ENCODE results near the gene RAD51B. TPM values are rescaled to one million over a fixed set of nuclear protein-coding genes. Genes with fewer than 3 reads are reported as not detected.

RAD51B gene
- total and polyA plus RNA-seq, 2 of the 13 experiments (the other 11 are each of a cell fraction or from before 2014, with no cell fraction given): 7.0 to 9.5 TPM

DNA sequence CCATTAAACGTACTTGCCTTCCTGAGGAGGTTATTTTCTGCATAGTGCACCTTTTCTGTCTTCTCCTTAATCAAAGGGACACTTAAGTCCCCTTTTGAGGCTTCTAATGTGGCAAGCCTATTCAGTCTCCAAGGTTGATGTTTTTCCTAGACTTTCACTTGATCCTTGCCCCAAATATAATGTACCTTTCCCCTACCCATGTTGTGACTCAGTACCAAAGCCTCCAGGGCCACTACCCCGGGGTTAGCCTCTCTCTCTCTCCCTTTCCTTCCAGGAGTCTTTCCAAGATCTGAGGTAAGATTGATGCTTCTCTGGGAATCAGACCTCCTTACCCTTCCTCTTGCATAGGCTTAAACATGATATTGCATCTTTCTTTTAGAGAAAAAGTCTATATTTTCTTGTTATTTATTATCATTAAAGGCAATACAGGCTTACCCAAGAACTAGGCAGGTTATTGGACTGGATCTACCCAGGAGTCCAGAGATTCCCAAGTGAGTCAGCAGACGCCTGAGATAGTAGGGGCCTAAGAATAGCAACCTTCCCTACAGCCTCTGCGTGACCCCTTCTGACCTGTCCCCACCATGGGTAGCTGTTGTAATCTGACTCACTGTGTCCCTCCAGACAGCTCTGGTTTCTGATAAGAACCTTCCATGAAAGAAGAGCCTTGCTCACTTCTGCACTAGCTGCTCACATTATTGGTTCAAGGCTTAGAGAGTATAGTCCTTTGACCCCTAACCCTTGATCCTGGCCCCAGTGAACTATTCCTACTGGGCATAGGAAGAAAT lies 800.4 kb downstream of the RAD51B start (continued):
- TF ChIP-seq, protein P1, sequence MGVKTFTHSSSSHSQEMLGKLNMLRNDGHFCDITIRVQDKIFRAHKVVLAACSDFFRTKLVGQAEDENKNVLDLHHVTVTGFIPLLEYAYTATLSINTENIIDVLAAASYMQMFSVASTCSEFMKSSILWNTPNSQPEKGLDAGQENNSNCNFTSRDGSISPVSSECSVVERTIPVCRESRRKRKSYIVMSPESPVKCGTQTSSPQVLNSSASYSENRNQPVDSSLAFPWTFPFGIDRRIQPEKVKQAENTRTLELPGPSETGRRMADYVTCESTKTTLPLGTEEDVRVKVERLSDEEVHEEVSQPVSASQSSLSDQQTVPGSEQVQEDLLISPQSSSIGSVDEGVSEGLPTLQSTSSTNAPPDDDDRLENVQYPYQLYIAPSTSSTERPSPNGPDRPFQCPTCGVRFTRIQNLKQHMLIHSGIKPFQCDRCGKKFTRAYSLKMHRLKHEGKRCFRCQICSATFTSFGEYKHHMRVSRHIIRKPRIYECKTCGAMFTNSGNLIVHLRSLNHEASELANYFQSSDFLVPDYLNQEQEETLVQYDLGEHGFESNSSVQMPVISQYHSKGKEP (CRISPR knock-in tag; IDR thresholded peaks at IDR 0.05): no peak
- no peak for TF ChIP-seq ZSCAN30 (CRISPR knock-in tag; IDR thresholded peaks at IDR 0.05)
- no peak for TF ChIP-seq SMAD1 (CRISPR knock-in tag; IDR thresholded peaks at IDR 0.05; ENCODE audit: borderline replicate concordance, low read depth)
- peak; percentile 61; the same call in 1 of the 2 replicates for TF ChIP-seq BCL6 (CRISPR knock-in tag; IDR thresholded peaks at IDR 0.05)
- no peak for TF ChIP-seq ZFP41 (CRISPR knock-in tag; IDR thresholded peaks at IDR 0.05; ENCODE audit: borderline replicate concordance)
- no peak for TF ChIP-seq ZNF205 (CRISPR knock-in tag; IDR thresholded peaks at IDR 0.05)
- TF ChIP-seq NKX3-1 (CRISPR knock-in tag; IDR thresholded peaks at IDR 0.05): no peak
- TF ChIP-seq SP4 (CRISPR knock-in tag; IDR thresholded peaks at IDR 0.05): no peak
- TF ChIP-seq THAP11 (CRISPR knock-in tag; IDR thresholded peaks at IDR 0.05): no peak
- TF ChIP-seq GATA4 (IDR thresholded peaks at IDR 0.05; ENCODE audit: borderline replicate concordance, low read depth): no peak
- no peak for TF ChIP-seq SP1 (IDR thresholded peaks at IDR 0.05)
- no peak for TF ChIP-seq SP1 (CRISPR knock-in tag; IDR thresholded peaks at IDR 0.05)
- TF ChIP-seq HNRNPK (IDR thresholded peaks at IDR 0.05; ENCODE audit: low read depth, low read length, poor library complexity, severe bottlenecking): no peak
- TF ChIP-seq, protein P2, sequence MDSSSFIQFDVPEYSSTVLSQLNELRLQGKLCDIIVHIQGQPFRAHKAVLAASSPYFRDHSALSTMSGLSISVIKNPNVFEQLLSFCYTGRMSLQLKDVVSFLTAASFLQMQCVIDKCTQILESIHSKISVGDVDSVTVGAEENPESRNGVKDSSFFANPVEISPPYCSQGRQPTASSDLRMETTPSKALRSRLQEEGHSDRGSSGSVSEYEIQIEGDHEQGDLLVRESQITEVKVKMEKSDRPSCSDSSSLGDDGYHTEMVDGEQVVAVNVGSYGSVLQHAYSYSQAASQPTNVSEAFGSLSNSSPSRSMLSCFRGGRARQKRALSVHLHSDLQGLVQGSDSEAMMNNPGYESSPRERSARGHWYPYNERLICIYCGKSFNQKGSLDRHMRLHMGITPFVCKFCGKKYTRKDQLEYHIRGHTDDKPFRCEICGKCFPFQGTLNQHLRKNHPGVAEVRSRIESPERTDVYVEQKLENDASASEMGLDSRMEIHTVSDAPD (CRISPR knock-in tag; IDR thresholded peaks at IDR 0.05): no peak
- TF ChIP-seq ZNF782 (CRISPR knock-in tag; IDR thresholded peaks at IDR 0.05; ENCODE audit: borderline replicate concordance): no peak
- no peak for TF ChIP-seq ZNF253 (CRISPR knock-in tag; IDR thresholded peaks at IDR 0.05; ENCODE audit: borderline replicate concordance)
- TF ChIP-seq ZBTB38 (CRISPR knock-in tag; IDR thresholded peaks at IDR 0.05): no peak
- TF ChIP-seq JUND (CRISPR knock-in tag; IDR thresholded peaks at IDR 0.05): no peak
- no peak for TF ChIP-seq CBFB (CRISPR knock-in tag; IDR thresholded peaks at IDR 0.05)
- TF ChIP-seq HNF4A (CRISPR knock-in tag; IDR thresholded peaks at IDR 0.05): peak; percentile 50
- TF ChIP-seq ZBTB3 (CRISPR knock-in tag; IDR thresholded peaks at IDR 0.05; ENCODE audit: borderline replicate concordance, low read depth): no peak
- TF ChIP-seq MBD4 (IDR thresholded peaks at IDR 0.05; ENCODE audit: borderline replicate concordance, low read length): no peak
- TF ChIP-seq, protein P3, sequence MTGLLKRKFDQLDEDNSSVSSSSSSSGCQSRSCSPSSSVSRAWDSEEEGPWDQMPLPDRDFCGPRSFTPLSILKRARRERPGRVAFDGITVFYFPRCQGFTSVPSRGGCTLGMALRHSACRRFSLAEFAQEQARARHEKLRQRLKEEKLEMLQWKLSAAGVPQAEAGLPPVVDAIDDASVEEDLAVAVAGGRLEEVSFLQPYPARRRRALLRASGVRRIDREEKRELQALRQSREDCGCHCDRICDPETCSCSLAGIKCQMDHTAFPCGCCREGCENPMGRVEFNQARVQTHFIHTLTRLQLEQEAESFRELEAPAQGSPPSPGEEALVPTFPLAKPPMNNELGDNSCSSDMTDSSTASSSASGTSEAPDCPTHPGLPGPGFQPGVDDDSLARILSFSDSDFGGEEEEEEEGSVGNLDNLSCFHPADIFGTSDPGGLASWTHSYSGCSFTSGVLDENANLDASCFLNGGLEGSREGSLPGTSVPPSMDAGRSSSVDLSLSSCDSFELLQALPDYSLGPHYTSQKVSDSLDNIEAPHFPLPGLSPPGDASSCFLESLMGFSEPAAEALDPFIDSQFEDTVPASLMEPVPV (CRISPR knock-in tag; IDR thresholded peaks at IDR 0.05): no peak
- no peak for TF ChIP-seq ERF (CRISPR knock-in tag; IDR thresholded peaks at IDR 0.05)
- TF ChIP-seq ZBTB21 (CRISPR knock-in tag; IDR thresholded peaks at IDR 0.05): no peak
- no peak for TF ChIP-seq ATF7-NPFF (CRISPR knock-in tag; IDR thresholded peaks at IDR 0.05; ENCODE audit: low read depth)

All from HepG2 (cell line).